ENCODE measurements around the gene SLC25A30. TPM values are rescaled to one million over a fixed set of nuclear protein-coding genes. Genes with fewer than 3 reads are reported as not detected.

The SLC25A30 gene
- total and polyA plus RNA-seq, 2 of the 13 experiments (the other 11 are each of a cell fraction or from before 2014, with no cell fraction given) = 19.6 to 22.5 TPM

GRCh38 chr13:45433381-45433790 lies 15.2 kb upstream of the SLC25A30 start (continued):
- TF ChIP-seq, protein P1, sequence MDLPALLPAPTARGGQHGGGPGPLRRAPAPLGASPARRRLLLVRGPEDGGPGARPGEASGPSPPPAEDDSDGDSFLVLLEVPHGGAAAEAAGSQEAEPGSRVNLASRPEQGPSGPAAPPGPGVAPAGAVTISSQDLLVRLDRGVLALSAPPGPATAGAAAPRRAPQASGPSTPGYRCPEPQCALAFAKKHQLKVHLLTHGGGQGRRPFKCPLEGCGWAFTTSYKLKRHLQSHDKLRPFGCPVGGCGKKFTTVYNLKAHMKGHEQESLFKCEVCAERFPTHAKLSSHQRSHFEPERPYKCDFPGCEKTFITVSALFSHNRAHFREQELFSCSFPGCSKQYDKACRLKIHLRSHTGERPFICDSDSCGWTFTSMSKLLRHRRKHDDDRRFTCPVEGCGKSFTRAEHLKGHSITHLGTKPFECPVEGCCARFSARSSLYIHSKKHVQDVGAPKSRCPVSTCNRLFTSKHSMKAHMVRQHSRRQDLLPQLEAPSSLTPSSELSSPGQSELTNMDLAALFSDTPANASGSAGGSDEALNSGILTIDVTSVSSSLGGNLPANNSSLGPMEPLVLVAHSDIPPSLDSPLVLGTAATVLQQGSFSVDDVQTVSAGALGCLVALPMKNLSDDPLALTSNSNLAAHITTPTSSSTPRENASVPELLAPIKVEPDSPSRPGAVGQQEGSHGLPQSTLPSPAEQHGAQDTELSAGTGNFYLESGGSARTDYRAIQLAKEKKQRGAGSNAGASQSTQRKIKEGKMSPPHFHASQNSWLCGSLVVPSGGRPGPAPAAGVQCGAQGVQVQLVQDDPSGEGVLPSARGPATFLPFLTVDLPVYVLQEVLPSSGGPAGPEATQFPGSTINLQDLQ (CRISPR knock-in tag; IDR thresholded peaks at IDR 0.05) = no peak
- no peak; the same call in 1 of the 2 replicates for TF ChIP-seq SRF (IDR thresholded peaks at IDR 0.05; ENCODE audit: low read depth, low read length)
- TF ChIP-seq, protein P2, sequence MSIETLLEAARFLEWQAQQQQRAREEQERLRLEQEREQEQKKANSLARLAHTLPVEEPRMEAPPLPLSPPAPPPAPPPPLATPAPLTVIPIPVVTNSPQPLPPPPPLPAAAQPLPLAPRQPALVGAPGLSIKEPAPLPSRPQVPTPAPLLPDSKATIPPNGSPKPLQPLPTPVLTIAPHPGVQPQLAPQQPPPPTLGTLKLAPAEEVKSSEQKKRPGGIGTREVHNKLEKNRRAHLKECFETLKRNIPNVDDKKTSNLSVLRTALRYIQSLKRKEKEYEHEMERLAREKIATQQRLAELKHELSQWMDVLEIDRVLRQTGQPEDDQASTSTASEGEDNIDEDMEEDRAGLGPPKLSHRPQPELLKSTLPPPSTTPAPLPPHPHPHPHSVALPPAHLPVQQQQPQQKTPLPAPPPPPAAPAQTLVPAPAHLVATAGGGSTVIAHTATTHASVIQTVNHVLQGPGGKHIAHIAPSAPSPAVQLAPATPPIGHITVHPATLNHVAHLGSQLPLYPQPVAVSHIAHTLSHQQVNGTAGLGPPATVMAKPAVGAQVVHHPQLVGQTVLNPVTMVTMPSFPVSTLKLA (IDR thresholded peaks at IDR 0.05) = no peak
- no peak for TF ChIP-seq CBX5 (CRISPR knock-in tag; IDR thresholded peaks at IDR 0.05; ENCODE audit: borderline replicate concordance)
- no peak for TF ChIP-seq ZBTB39 (CRISPR knock-in tag; IDR thresholded peaks at IDR 0.05)
- TF ChIP-seq ZNF660 (CRISPR knock-in tag; IDR thresholded peaks at IDR 0.05; ENCODE audit: borderline replicate concordance, low read depth) = no peak
- no peak for TF ChIP-seq PAWR (CRISPR knock-in tag; IDR thresholded peaks at IDR 0.05; ENCODE audit: borderline replicate concordance)
- TF ChIP-seq ZNF10 (CRISPR knock-in tag; IDR thresholded peaks at IDR 0.05; ENCODE audit: borderline replicate concordance, low read depth) = no peak
- TF ChIP-seq ZNF614 (CRISPR knock-in tag; IDR thresholded peaks at IDR 0.05; ENCODE audit: borderline replicate concordance) = 0 out of 2 replicates have a peak, but pooled peaks have one; percentile 20
- TF ChIP-seq ZNF629 (CRISPR knock-in tag; conservative IDR thresholded peaks at IDR 0.05) = no peak
- TF ChIP-seq JUNB (CRISPR knock-in tag; IDR thresholded peaks at IDR 0.05; ENCODE audit: borderline replicate concordance) = no peak
- TF ChIP-seq ZNF644 (CRISPR knock-in tag; IDR thresholded peaks at IDR 0.05; ENCODE audit: low read depth) = 0 out of 2 replicates have a peak, but pooled peaks have one; percentile 31
- TF ChIP-seq, protein P3, sequence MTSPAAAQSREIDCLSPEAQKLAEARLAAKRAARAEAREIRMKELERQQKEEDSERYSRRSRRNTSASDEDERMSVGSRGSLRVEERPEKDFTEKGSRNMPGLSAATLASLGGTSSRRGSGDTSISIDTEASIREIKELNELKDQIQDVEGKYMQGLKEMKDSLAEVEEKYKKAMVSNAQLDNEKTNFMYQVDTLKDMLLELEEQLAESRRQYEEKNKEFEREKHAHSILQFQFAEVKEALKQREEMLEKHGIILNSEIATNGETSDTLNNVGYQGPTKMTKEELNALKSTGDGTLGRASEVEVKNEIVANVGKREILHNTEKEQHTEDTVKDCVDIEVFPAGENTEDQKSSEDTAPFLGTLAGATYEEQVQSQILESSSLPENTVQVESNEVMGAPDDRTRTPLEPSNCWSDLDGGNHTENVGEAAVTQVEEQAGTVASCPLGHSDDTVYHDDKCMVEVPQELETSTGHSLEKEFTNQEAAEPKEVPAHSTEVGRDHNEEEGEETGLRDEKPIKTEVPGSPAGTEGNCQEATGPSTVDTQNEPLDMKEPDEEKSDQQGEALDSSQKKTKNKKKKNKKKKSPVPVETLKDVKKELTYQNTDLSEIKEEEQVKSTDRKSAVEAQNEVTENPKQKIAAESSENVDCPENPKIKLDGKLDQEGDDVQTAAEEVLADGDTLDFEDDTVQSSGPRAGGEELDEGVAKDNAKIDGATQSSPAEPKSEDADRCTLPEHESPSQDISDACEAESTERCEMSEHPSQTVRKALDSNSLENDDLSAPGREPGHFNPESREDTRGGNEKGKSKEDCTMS (CRISPR knock-in tag; conservative IDR thresholded peaks at IDR 0.05) = no peak
- no peak for TF ChIP-seq SIN3A (IDR thresholded peaks at IDR 0.05; ENCODE audit: borderline replicate concordance, low read depth, low read length)
- no peak for TF ChIP-seq ZNF563 (CRISPR knock-in tag; IDR thresholded peaks at IDR 0.05)
- TF ChIP-seq ZKSCAN8 (CRISPR knock-in tag; IDR thresholded peaks at IDR 0.05; ENCODE audit: borderline replicate concordance) = no peak
- TF ChIP-seq ZNF547 (CRISPR knock-in tag; IDR thresholded peaks at IDR 0.05) = 0 out of 2 replicates have a peak, but pooled peaks have one; percentile 61
- TF ChIP-seq ZUFSP (CRISPR knock-in tag; IDR thresholded peaks at IDR 0.05; ENCODE audit: borderline replicate concordance) = no peak
- TF ChIP-seq ZNF781 (CRISPR knock-in tag; IDR thresholded peaks at IDR 0.05; ENCODE audit: borderline replicate concordance, not compliant biosample characterization) = no peak

Measured in HepG2 (cell line).